Sigmoid colon (tissue), 7 donors: ENCODE measurements around the gene PPM1F. TPM values are rescaled to one million over a fixed set of nuclear protein-coding genes. Genes with fewer than 3 reads are reported as not detected.

Source experiments
- DNase-seq: peaks from one replicate; pipeline ENCODE4 v3.0.0-alpha.2; 2019
- H3K27ac ChIP-seq, 4 donors: fragments of 200-600 bp; sonication (generic); one replicate each; pipeline ENCODE4 v1.5.1; 2016 to 2019; ENCODE audit warnings: mild to moderate bottlenecking in 1 of 4
- H3K27me3 ChIP-seq, 3 donors: fragments of 200-600 bp; sonication (generic); one replicate each; pipeline ENCODE4 v1.5.1; 2019; ENCODE audit warnings: mild to moderate bottlenecking in 1 of 3
- H3K36me3 ChIP-seq, 4 donors: fragments of 200-600 bp; sonication (generic); one replicate each; pipeline ENCODE4 v1.5.1; 2016 to 2019
- H3K4me1 ChIP-seq, 4 donors: fragments of 200-600 bp; sonication (generic); one replicate each; pipeline ENCODE4 v1.5.1; 2017 to 2019
- H3K4me3 ChIP-seq, 4 donors: fragments of 200-600 bp; sonication (generic); one replicate each; pipeline ENCODE4 v1.5.1; 2017 to 2019; ENCODE audit warnings: mild to moderate bottlenecking in 2 of 4, moderate library complexity in 1 of 4
- H3K9me3 ChIP-seq, 4 donors: fragments of 200-600 bp in 3 of 4; sonication (generic) in 3 of 4; one replicate each; pipeline versions ENCODE4 v1.5.1 to v1.6.1; 2013 to 2019
- EP300 ChIP-seq, 4 donors: sonication (generic); formaldehyde crosslinking; IDR thresholded peaks; one replicate each; pipeline ENCODE4 v1.6.1; 2017; ENCODE audit warnings: antibody characterized with exemption in 4 of 4
- POLR2A ChIP-seq, 2 donors: fragments of 450-650 bp; IDR thresholded peaks; one replicate each; pipeline ENCODE4 v1.6.1; 2016; ENCODE audit warnings: antibody characterized with exemption in 2 of 2, mild to moderate bottlenecking in 2 of 2, moderate library complexity in 2 of 2
- POLR2AphosphoS5 ChIP-seq, 4 donors: sonication (generic); formaldehyde crosslinking; IDR thresholded peaks; one replicate each; pipeline ENCODE4 v1.6.1; 2017; ENCODE audit warnings: antibody characterized with exemption in 4 of 4
- WGBS, 2 donors: extraction: QIAGEN DNeasy Blood & Tissue Kit; methylation state at CpG; one replicate each; pipeline ENCODE4 v1.1.7; 2013; 5-methylcytosine and 5-hydroxymethylcytosine counted together
- intact Hi-C: fragments of 100-400 bp; cut with DNase I; formaldehyde crosslinking; loops from one replicate; pipeline ENCODE4 v1.15.1; 2023
- polyA plus RNA-seq, 3 donors: library from polyadenylated mRNA; stranded (reverse); fragments of 200-250 nt; gene quantifications; one replicate each; pipeline ENCODE4 v1.2.3, GENCODE V29; 2013
- total RNA-seq, 4 donors: library from RNA; depleted of rRNA; stranded (reverse); fragments of >200 nt; gene quantifications; one replicate each; pipeline ENCODE4 v1.1.0, GENCODE V29; 2016
- TF ChIP-seq, protein P1 (sequence below), 4 experiments: fragments of 450-650 bp in 3 of 4; fragments of 200-600 bp in 1 of 4; IDR thresholded peaks; one replicate each; pipeline ENCODE4 v1.5.1; 2016 to 2019; ENCODE audit warnings: antibody characterized with exemption in 4 of 4, mild to moderate bottlenecking in 3 of 4, moderate library complexity in 2 of 4
- donor health status: healthy with polysubstance abuse.
- donor health status: Bipolar disorder and iron deficiency.
- donor health status: healthy.

Gene PPM1F
- total and polyA plus RNA-seq, 7 donors = 2.5 to 39.2 (median 20.3) TPM

DNA sequence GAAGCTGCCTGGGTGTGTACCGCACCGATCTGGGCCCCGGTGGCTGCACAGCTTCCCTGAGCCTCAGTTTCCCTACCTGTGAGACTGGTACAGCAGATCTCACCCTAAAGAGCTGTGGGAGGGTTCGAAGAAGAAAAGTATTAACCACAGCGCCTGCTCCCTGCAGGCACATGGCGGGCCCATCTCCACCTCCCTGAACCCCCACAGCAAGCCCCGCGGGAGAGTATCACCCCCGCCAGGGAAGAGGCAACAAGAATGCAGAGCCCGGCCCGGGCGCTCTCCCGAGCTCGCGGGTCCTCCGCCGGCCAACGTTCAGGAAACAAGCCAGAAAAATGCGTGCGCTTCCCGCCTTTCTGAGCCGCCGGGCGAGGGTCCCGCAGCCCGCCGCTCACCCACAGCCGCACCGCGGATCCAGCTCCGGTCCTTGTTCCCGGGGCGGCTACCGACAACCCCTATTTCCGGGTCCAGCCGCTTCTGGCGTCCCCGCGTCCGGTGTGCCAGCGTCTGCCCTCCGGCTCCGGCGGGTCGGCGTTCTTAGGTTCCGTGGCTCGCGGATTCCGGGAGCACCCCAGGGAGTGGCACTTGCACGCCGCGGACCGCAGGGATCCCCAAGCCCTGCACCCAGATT is 29.8 kb upstream of the PPM1F start, which contains the start of gene TOP3B:
TOP3B (minus strand) TSS at position 450 of the 628 bp plus-strand sequence. CDS start 7,078 bp downstream, outside the sequence.
- H3K4me3 ChIP-seq = peak within 1 kb of the TSS; percentile 67 to 99 (median 84)
- intact Hi-C loops = no loop called here
- peaks cover 0 to 19% (median 14%) of the 10 kb centered on the region in 4 donors for H3K4me1 ChIP-seq
- no peaks in the 10 kb centered on the region for H3K27me3 ChIP-seq
- H3K9me3 ChIP-seq = no peaks in the 10 kb centered on the region
- peak; percentile 90 for DNase-seq
- 0% methylated on average over 54 of the region's 54 CpGs for WGBS, 2 donors
- TF ChIP-seq POLR2A (IDR thresholded peaks at IDR 0.05) (no peak), EP300 (IDR thresholded peaks at IDR 0.05) (no peak), POLR2AphosphoS5 (IDR thresholded peaks at IDR 0.05) (peak; percentile 30 to 77 (median 72))
- H3K36me3 ChIP-seq = no peaks in the 10 kb centered on the region
- H3K27ac ChIP-seq = peak within 1 kb of the TSS; percentile 74 to 86 (median 81)

DNA sequence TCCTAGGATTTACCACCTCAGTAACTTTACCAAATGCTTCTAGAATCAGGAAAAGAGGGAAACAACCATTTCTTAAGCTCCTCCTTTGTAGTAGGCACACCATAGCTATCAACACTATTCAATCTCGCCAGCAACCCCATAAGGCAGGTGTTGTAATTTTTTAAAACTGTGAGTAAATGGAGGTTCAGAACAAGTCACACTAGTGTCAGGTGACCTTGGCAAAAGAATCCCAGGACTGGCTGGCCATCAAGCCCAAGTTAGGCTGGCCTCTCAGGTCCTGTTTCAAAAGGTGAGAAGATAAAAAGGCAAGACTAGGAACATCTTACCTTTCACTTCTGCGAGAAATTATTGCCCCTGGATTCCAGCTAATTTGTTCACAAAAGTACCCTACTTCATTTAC is 29.2 kb upstream of the PPM1F start:
- Histone ChIP-seq H3K9me3 (no peaks in the 10 kb centered on the region), H3K27ac (peak overlapping the region; percentile 74 to 86 (median 81)), H3K36me3 (no peaks in the 10 kb centered on the region), H3K27me3 (no peaks in the 10 kb centered on the region), H3K4me3 (peak overlapping the region; percentile 67 to 99 (median 84)), H3K4me1 (peaks cover 0 to 19% (median 14%) of the 10 kb centered on the region in 4 donors)
- intact Hi-C loops = no loop called here
- no peak for DNase-seq
- TF ChIP-seq EP300 (IDR thresholded peaks at IDR 0.05) = no peak
- TF ChIP-seq POLR2AphosphoS5 (IDR thresholded peaks at IDR 0.05) = no peak
- no peak for TF ChIP-seq POLR2A (IDR thresholded peaks at IDR 0.05)
- TF ChIP-seq, protein P1, sequence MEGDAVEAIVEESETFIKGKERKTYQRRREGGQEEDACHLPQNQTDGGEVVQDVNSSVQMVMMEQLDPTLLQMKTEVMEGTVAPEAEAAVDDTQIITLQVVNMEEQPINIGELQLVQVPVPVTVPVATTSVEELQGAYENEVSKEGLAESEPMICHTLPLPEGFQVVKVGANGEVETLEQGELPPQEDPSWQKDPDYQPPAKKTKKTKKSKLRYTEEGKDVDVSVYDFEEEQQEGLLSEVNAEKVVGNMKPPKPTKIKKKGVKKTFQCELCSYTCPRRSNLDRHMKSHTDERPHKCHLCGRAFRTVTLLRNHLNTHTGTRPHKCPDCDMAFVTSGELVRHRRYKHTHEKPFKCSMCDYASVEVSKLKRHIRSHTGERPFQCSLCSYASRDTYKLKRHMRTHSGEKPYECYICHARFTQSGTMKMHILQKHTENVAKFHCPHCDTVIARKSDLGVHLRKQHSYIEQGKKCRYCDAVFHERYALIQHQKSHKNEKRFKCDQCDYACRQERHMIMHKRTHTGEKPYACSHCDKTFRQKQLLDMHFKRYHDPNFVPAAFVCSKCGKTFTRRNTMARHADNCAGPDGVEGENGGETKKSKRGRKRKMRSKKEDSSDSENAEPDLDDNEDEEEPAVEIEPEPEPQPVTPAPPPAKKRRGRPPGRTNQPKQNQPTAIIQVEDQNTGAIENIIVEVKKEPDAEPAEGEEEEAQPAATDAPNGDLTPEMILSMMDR (IDR thresholded peaks at IDR 0.05) = no peak
- WGBS, 2 donors = 6 to 14% methylated on average over 2 of the region's 2 CpGs

DNA sequence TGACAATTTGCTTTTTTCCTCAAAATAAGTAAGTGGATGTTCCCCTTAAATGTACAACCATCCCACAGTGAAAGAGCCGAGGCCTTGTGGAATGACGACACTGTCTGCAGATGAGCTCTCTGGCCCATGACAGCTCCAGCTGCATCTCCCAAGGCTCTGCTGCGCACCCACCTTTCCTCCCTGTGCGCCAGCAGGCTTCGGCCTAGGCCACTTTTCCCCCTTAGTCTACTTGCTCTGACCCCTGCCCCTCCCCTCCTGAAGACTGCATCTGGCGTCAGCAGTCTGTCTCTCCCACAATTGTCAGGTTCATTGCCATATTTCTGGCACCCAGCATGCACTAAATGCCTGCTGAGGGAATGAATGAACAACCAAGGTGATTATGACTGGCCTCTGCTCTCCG is 27.9 kb upstream of the PPM1F start:
- no peak for TF ChIP-seq POLR2A (IDR thresholded peaks at IDR 0.05)
- TF ChIP-seq, protein P1 (IDR thresholded peaks at IDR 0.05) = no peak
- TF ChIP-seq EP300 (IDR thresholded peaks at IDR 0.05) = no peak
- TF ChIP-seq POLR2AphosphoS5 (IDR thresholded peaks at IDR 0.05) = no peak
- H3K4me1 ChIP-seq = peaks cover 0 to 19% (median 14%) of the 10 kb centered on the region in 4 donors
- DNase-seq = peak; percentile 40
- no peak overlapping the region for H3K4me3 ChIP-seq
- no peaks in the 10 kb centered on the region for H3K9me3 ChIP-seq
- WGBS, 2 donors = 85 to 88% methylated on average over 7 of the region's 7 CpGs
- no peaks in the 10 kb centered on the region for H3K27me3 ChIP-seq
- no peaks in the 10 kb centered on the region for H3K36me3 ChIP-seq
- H3K27ac ChIP-seq = no peak overlapping the region
- intact Hi-C loops = no loop called here

DNA sequence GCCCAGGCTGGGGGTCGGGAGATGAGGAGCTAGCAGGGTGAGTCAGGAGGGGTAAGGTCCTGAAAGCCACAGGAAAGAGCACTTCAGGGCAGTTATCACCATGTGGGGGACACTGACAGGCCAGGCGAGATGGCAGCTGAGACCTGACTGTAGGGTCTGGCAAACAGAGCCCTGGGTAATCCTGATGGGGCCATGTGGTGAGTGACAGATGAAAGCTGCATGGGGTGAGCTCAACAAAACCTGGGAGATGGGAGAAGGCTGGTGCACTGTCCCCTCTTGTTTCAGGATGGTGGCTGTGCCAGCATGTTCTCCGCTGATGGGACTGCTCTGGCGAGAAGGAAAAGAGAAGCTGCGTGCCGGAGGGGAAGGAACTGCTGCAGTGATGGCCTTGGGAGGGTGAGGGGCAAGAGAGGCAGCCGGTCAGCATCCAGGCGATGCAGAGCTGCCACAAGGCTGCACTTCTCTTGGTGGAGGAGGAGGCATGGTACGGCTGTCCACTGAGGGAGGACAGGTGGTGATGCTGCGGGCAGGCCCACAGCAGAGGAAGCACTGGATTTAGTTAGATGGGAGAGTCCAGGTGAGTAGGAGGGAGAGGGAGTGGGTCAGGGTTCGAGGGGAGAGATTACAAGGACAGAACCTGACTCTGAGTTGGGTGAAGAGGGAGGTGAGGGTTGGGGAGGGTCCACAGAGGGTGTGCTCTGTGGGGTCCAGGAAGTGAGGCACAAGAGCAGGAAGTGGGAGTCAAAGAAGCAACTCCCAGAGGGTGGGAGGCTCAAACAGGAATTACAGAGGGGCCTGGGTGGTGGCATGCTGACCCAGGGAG is 26.1 kb upstream of the PPM1F start:
- no peak for TF ChIP-seq EP300 (IDR thresholded peaks at IDR 0.05)
- TF ChIP-seq POLR2A (IDR thresholded peaks at IDR 0.05) = no peak
- TF ChIP-seq POLR2AphosphoS5 (IDR thresholded peaks at IDR 0.05) = no peak
- TF ChIP-seq, protein P1 (IDR thresholded peaks at IDR 0.05) = no peak
- 87 to 91% methylated on average over 11 of the region's 11 CpGs for WGBS, 2 donors
- peaks cover 0 to 15% (median 11%) of the 10 kb centered on the region in 4 donors for H3K36me3 ChIP-seq
- no peaks in the 10 kb centered on the region for H3K27me3 ChIP-seq
- H3K9me3 ChIP-seq = no peaks in the 10 kb centered on the region
- DNase-seq = peak; percentile 18
- H3K4me1 ChIP-seq = peaks cover 0 to 19% (median 14%) of the 10 kb centered on the region in 4 donors
- H3K27ac ChIP-seq = no peak overlapping the region
- intact Hi-C loops = no loop called here
- no peak overlapping the region for H3K4me3 ChIP-seq

DNA sequence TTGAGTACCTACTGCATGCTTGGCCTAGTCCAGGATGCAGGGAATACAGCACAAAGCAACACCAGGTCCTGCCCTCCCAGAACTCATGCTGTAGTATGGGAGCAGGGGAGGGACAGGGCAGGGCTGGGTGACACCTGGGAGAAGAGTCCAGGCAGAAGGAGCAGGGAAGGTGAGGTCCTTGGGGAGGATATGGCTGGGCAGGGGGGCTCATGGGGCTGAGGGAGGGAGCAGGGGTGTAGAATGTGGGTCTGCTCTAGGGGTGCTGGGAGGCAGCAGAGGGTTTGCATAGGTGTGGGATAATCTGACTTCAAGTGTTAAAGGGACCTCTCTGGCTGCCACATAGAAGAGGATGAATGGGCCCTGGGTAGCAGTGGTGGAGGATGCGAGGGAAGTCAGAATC is 25.2 kb upstream of the PPM1F start:
- no peaks in the 10 kb centered on the region for H3K27me3 ChIP-seq
- no peak for DNase-seq
- no peak overlapping the region for H3K27ac ChIP-seq
- intact Hi-C loops = no loop called here
- no peak overlapping the region for H3K4me3 ChIP-seq
- no peaks in the 10 kb centered on the region for H3K9me3 ChIP-seq
- no peak for TF ChIP-seq EP300 (IDR thresholded peaks at IDR 0.05)
- TF ChIP-seq, protein P1 (IDR thresholded peaks at IDR 0.05) = no peak
- no peak for TF ChIP-seq POLR2A (IDR thresholded peaks at IDR 0.05)
- no peak for TF ChIP-seq POLR2AphosphoS5 (IDR thresholded peaks at IDR 0.05)
- H3K4me1 ChIP-seq = peaks cover 0 to 19% (median 14%) of the 10 kb centered on the region in 4 donors
- WGBS, 2 donors = 92 to 94% methylated on average over 1 of the region's 1 CpG
- peaks cover 2 to 25% (median 14%) of the 10 kb centered on the region in 4 donors for H3K36me3 ChIP-seq
